Measurements from ENCODE around the gene LRMDA. TPM values are rescaled to one million over a fixed set of nuclear protein-coding genes. Genes with fewer than 3 reads are reported as not detected.

The LRMDA gene
- total RNA-seq, 1 donor from 2014 or later: not detected

GRCh38 chr10:75771606-75772005, 340.2 kb downstream of the LRMDA start:
- peaks cover 11% of the 10 kb centered on the region for H3K4me1 Mint-ChIP-seq (ENCODE audit: low read depth)
- no peaks in the 10 kb centered on the region for H3K36me3 Mint-ChIP-seq (ENCODE audit: low read depth)
- H3K9me3 Mint-ChIP-seq: no peaks in the 10 kb centered on the region
- intact Hi-C loops (cut with micrococcal nuclease): no loop called here
- peaks cover 4% of the 10 kb centered on the region for H3K27me3 Mint-ChIP-seq (ENCODE audit: low read depth)
- H3K27ac Mint-ChIP-seq: no peak overlapping the region
- no peak for DNase-seq (ENCODE audit: low spot score)
- peak overlapping the region; percentile 23 for H3K4me3 Mint-ChIP-seq (ENCODE audit: low read depth)

GRCh38 chr10:75772153-75772887, 340.9 kb downstream of the LRMDA start:
- peaks cover 4% of the 10 kb centered on the region for H3K27me3 Mint-ChIP-seq (ENCODE audit: low read depth)
- intact Hi-C loops (cut with micrococcal nuclease): no loop called here
- no peaks in the 10 kb centered on the region for H3K9me3 Mint-ChIP-seq
- no peaks in the 10 kb centered on the region for H3K36me3 Mint-ChIP-seq (ENCODE audit: low read depth)
- no peak overlapping the region for H3K27ac Mint-ChIP-seq
- H3K4me3 Mint-ChIP-seq (ENCODE audit: low read depth): peak overlapping the region; percentile 55
- peaks cover 11% of the 10 kb centered on the region for H3K4me1 Mint-ChIP-seq (ENCODE audit: low read depth)
- DNase-seq (ENCODE audit: low spot score): no peak

GRCh38 chr10:75773231-75773780, 341.9 kb downstream of the LRMDA start:
- no peak for DNase-seq (ENCODE audit: low spot score)
- peaks cover 11% of the 10 kb centered on the region for H3K4me1 Mint-ChIP-seq (ENCODE audit: low read depth)
- H3K4me3 Mint-ChIP-seq (ENCODE audit: low read depth): no peak overlapping the region
- no peaks in the 10 kb centered on the region for H3K36me3 Mint-ChIP-seq (ENCODE audit: low read depth)
- H3K9me3 Mint-ChIP-seq: no peaks in the 10 kb centered on the region
- H3K27me3 Mint-ChIP-seq (ENCODE audit: low read depth): peaks cover 6% of the 10 kb centered on the region
- no peak overlapping the region for H3K27ac Mint-ChIP-seq
- intact Hi-C loops (cut with micrococcal nuclease): no loop called here

- DNase-seq (ENCODE audit: low spot score): no peak
- Mint-ChIP-seq H3K27ac (no peak overlapping the region), H3K27me3 (ENCODE audit: low read depth) (peaks cover 6% of the 10 kb centered on the region), H3K4me3 (ENCODE audit: low read depth) (no peak overlapping the region), H3K4me1 (ENCODE audit: low read depth) (peaks cover 11% of the 10 kb centered on the region), H3K9me3 (no peaks in the 10 kb centered on the region), H3K36me3 (ENCODE audit: low read depth) (no peaks in the 10 kb centered on the region)
- intact Hi-C loops (cut with micrococcal nuclease): no loop called here
Measured at GRCh38 chr10:75773813-75774782, 342.7 kb downstream of the LRMDA start.

GRCh38 chr10:75774783-75775490, 343.5 kb downstream of the LRMDA start:
- intact Hi-C loops (cut with micrococcal nuclease): no loop called here
- H3K27ac Mint-ChIP-seq: no peak overlapping the region
- no peaks in the 10 kb centered on the region for H3K9me3 Mint-ChIP-seq
- H3K4me3 Mint-ChIP-seq (ENCODE audit: low read depth): no peak overlapping the region
- peaks cover 9% of the 10 kb centered on the region for H3K27me3 Mint-ChIP-seq (ENCODE audit: low read depth)
- H3K36me3 Mint-ChIP-seq (ENCODE audit: low read depth): no peaks in the 10 kb centered on the region
- no peak for DNase-seq (ENCODE audit: low spot score)
- H3K4me1 Mint-ChIP-seq (ENCODE audit: low read depth): peaks cover 11% of the 10 kb centered on the region

- Mint-ChIP-seq H3K4me3 (ENCODE audit: low read depth) (no peak overlapping the region), H3K27ac (no peak overlapping the region), H3K9me3 (no peaks in the 10 kb centered on the region), H3K4me1 (ENCODE audit: low read depth) (peaks cover 5% of the 10 kb centered on the region), H3K36me3 (ENCODE audit: low read depth) (no peaks in the 10 kb centered on the region), H3K27me3 (ENCODE audit: low read depth) (peaks cover 10% of the 10 kb centered on the region)
- DNase-seq (ENCODE audit: low spot score): no peak
- intact Hi-C loops (cut with micrococcal nuclease): no loop called here
Measured at GRCh38 chr10:75776738-75777504, 345.5 kb downstream of the LRMDA start.

- H3K9me3 Mint-ChIP-seq: no peaks in the 10 kb centered on the region
- no peak overlapping the region for H3K27ac Mint-ChIP-seq
- H3K36me3 Mint-ChIP-seq (ENCODE audit: low read depth): no peaks in the 10 kb centered on the region
- intact Hi-C loops (cut with micrococcal nuclease): no loop called here
- no peak for DNase-seq (ENCODE audit: low spot score)
- H3K27me3 Mint-ChIP-seq (ENCODE audit: low read depth): peaks cover 10% of the 10 kb centered on the region
- no peak overlapping the region for H3K4me3 Mint-ChIP-seq (ENCODE audit: low read depth)
- no peaks in the 10 kb centered on the region for H3K4me1 Mint-ChIP-seq (ENCODE audit: low read depth)
Measured at GRCh38 chr10:75778665-75779064, 347.2 kb downstream of the LRMDA start.

GRCh38 chr10:75779276-75779675, 347.9 kb downstream of the LRMDA start:
- Mint-ChIP-seq H3K4me3 (ENCODE audit: low read depth) (no peak overlapping the region), H3K9me3 (no peaks in the 10 kb centered on the region), H3K27me3 (ENCODE audit: low read depth) (peaks cover 10% of the 10 kb centered on the region), H3K36me3 (ENCODE audit: low read depth) (no peaks in the 10 kb centered on the region), H3K4me1 (ENCODE audit: low read depth) (no peaks in the 10 kb centered on the region), H3K27ac (no peak overlapping the region)
- no peak for DNase-seq (ENCODE audit: low spot score)
- intact Hi-C loops (cut with micrococcal nuclease): no loop called here

- H3K27me3 Mint-ChIP-seq (ENCODE audit: low read depth): peaks cover 10% of the 10 kb centered on the region
Measured at GRCh38 chr10:75782463-75783248, 351.2 kb downstream of the LRMDA start.

GRCh38 chr10:75788394-75789205, 357.2 kb downstream of the LRMDA start:
- no peaks in the 10 kb centered on the region for H3K36me3 Mint-ChIP-seq (ENCODE audit: low read depth)
- no peak for DNase-seq (ENCODE audit: low spot score)
- no peak overlapping the region for H3K4me3 Mint-ChIP-seq (ENCODE audit: low read depth)
- no peaks in the 10 kb centered on the region for H3K4me1 Mint-ChIP-seq (ENCODE audit: low read depth)
- no peak overlapping the region for H3K27ac Mint-ChIP-seq
- H3K27me3 Mint-ChIP-seq (ENCODE audit: low read depth): no peaks in the 10 kb centered on the region
- intact Hi-C loops (cut with micrococcal nuclease): no loop called here
- H3K9me3 Mint-ChIP-seq: no peaks in the 10 kb centered on the region

More at GRCh38 chr10:75782463-75783248, 351.2 kb downstream of the LRMDA start:
- Mint-ChIP-seq H3K27ac (no peak overlapping the region), H3K4me3 (ENCODE audit: low read depth) (no peak overlapping the region), H3K4me1 (ENCODE audit: low read depth) (no peaks in the 10 kb centered on the region), H3K9me3 (no peaks in the 10 kb centered on the region), H3K36me3 (ENCODE audit: low read depth) (no peaks in the 10 kb centered on the region)
- intact Hi-C loops (cut with micrococcal nuclease): no loop called here
- no peak for DNase-seq (ENCODE audit: low spot score)

- Mint-ChIP-seq H3K4me1 (ENCODE audit: low read depth) (no peaks in the 10 kb centered on the region), H3K4me3 (ENCODE audit: low read depth) (no peak overlapping the region), H3K27ac (no peak overlapping the region), H3K9me3 (no peaks in the 10 kb centered on the region), H3K36me3 (ENCODE audit: low read depth) (no peaks in the 10 kb centered on the region), H3K27me3 (ENCODE audit: low read depth) (no peaks in the 10 kb centered on the region)
- intact Hi-C loops (cut with micrococcal nuclease): no loop called here
- DNase-seq (ENCODE audit: low spot score): no peak
Measured at GRCh38 chr10:75793848-75794247, 362.4 kb downstream of the LRMDA start.
